Measurements from ENCODE around the gene PNMA8B.

The PNMA8B gene

DNA sequence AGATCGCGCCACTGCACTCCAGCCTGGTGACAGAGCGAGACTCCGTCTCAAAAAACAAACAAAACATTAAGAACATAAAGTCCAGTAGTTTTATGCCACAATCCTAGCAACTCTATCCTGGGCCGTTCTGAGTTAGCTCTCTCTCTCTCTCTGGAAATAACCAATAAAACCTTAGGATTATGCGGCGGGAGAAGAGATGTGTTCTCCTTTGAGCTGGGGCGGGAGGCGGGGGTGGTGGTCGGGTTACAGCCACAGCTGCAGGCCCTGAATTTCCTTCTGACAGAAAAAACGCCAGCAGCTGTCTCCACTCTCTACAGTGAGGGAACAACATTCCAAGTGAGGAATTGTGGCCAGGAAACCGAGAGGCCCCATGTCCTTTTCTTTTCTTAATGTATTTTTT, 15.3 kb downstream of the PNMA8B start:
- no peak overlapping the region for H3K4me3 ChIP-seq (ENCODE audit: low read depth, low read length)
- in situ Hi-C loops (cut with HindIII; ENCODE audit: low sequenced_read_pairs): no loop called here
- DNase-seq (ENCODE audit: low read depth): no peak
- TF ChIP-seq, protein P1, sequence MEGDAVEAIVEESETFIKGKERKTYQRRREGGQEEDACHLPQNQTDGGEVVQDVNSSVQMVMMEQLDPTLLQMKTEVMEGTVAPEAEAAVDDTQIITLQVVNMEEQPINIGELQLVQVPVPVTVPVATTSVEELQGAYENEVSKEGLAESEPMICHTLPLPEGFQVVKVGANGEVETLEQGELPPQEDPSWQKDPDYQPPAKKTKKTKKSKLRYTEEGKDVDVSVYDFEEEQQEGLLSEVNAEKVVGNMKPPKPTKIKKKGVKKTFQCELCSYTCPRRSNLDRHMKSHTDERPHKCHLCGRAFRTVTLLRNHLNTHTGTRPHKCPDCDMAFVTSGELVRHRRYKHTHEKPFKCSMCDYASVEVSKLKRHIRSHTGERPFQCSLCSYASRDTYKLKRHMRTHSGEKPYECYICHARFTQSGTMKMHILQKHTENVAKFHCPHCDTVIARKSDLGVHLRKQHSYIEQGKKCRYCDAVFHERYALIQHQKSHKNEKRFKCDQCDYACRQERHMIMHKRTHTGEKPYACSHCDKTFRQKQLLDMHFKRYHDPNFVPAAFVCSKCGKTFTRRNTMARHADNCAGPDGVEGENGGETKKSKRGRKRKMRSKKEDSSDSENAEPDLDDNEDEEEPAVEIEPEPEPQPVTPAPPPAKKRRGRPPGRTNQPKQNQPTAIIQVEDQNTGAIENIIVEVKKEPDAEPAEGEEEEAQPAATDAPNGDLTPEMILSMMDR (IDR thresholded peaks at IDR 0.05; ENCODE audit: low read depth, low read length, missing control alignments): no peak

DNA sequence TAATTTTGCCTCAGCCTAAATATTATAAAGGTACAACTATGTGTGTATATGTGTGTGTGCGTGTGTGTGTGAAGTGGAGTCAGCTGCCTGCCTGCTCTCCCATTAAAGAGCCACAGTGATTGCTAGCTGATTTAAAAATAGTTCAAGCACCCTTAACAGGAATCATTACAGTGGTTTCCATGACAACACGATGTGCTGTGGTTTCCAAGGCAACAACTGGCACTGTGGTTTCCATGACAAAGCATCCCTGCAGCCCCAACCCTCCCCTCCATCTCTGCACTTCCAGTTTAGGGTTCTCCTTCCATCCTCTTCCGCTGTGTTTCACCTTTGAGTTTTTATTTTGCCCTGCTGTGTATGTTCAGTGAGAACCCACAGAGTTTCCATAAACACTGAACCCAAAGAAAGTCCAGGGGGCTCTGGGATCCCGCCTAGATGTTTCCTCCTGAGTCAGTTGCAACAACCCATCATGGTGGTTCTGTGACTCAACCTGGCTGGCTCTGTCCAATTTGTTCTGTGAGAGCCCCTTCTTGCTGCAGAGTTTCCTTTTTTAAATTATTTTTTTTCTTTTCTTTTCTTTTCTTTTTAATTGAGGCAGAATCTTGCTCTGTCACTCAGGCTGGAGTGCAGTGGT, 17.2 kb downstream of the PNMA8B start:
- DNase-seq (ENCODE audit: low read depth): no peak

GRCh38 chr19:46475986-46476385, 19.7 kb downstream of the PNMA8B start:
- no peak overlapping the region for H3K4me3 ChIP-seq (ENCODE audit: low read depth, low read length)
- in situ Hi-C loops (cut with HindIII; ENCODE audit: low sequenced_read_pairs): no loop called here
- TF ChIP-seq, protein P1 (IDR thresholded peaks at IDR 0.05; ENCODE audit: low read depth, low read length, missing control alignments): no peak
- DNase-seq (ENCODE audit: low read depth): no peak

More for the DNA sequence above, 17.2 kb downstream of the PNMA8B start:
- TF ChIP-seq, protein P1 (IDR thresholded peaks at IDR 0.05; ENCODE audit: low read depth, low read length, missing control alignments): no peak
- no peak overlapping the region for H3K4me3 ChIP-seq (ENCODE audit: low read depth, low read length)
- in situ Hi-C loops (cut with HindIII; ENCODE audit: low sequenced_read_pairs): no loop called here

GRCh38 chr19:46474211-46474610, 21.5 kb downstream of the PNMA8B start:
- in situ Hi-C loops (cut with HindIII; ENCODE audit: low sequenced_read_pairs): no loop called here

DNA sequence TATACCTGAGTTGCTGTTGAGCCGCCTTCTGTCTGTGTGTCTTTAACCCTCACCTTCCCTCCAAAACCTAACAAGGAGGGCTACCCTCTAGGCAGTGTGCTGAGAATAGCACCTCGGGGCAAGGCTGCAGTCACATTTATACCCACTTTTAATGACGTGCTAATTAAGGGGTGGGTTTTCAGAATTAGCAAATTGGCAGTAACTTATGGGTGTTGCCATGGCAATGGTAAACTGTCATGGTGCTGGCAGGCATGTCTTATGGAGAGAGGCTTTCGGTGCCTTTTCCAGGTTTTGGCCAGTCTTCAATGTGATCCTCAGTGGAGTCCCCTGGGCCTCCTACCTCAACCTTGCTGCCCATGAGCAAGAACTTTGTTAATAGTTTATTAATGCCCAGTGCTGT, 23.1 kb downstream of the PNMA8B start:
- TF ChIP-seq, protein P1 (IDR thresholded peaks at IDR 0.05; ENCODE audit: low read depth, low read length, missing control alignments): no peak
- in situ Hi-C loops (cut with HindIII; ENCODE audit: low sequenced_read_pairs): no loop called here
- H3K4me3 ChIP-seq (ENCODE audit: low read depth, low read length): no peak overlapping the region
- DNase-seq (ENCODE audit: low read depth): no peak

More at GRCh38 chr19:46474211-46474610, 21.5 kb downstream of the PNMA8B start:
- H3K4me3 ChIP-seq (ENCODE audit: low read depth, low read length): no peak overlapping the region
- DNase-seq (ENCODE audit: low read depth): no peak
- TF ChIP-seq, protein P1 (IDR thresholded peaks at IDR 0.05; ENCODE audit: low read depth, low read length, missing control alignments): no peak

DNA sequence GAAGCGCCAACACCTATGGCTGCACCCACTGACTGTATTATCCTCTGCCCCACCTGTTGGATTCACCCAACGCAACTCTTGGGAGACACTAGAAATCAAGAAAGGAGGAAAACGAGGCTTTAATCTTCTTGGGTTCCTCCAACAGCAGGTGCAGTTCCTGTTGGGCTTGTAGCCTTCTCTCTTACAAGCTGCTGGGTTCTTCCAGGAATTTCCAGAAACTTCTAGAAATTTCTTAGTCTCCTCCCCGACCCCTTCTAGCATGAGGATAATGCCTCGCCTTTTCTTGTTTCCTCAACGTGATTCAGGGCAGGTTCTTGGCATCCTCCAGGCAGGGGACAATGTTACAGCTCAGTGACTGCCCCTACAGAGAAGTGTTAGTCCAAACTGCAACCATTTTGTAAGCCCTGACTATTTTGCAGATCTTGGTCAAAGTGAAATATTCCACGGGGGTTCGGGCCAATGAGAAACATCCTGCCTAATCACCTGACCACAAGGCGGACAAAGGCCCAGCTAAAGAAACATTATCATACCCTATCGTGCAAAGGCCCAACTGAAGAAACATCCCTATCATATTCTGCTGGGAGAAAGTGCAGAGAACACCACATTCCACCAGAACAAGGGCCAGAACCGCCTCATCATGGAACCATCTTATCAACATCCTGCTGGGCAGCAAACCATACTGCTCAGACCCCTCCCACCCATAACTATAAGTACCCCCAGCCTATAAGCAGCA, 23.7 kb downstream of the PNMA8B start:
- H3K4me3 ChIP-seq (ENCODE audit: low read depth, low read length): peak overlapping the region; percentile 43
- TF ChIP-seq, protein P1 (IDR thresholded peaks at IDR 0.05; ENCODE audit: low read depth, low read length, missing control alignments): no peak
- DNase-seq (ENCODE audit: low read depth): no peak
- in situ Hi-C loops (cut with HindIII; ENCODE audit: low sequenced_read_pairs): no loop called here
